ENCODE data around the gene CCSER2. TPM values are rescaled to one million over a fixed set of nuclear protein-coding genes. Genes with fewer than 3 reads are reported as not detected.
A peak's percentile ranks its signal among the peaks of the same experiment; 100 is the strongest.
"Not testable (repeated sequence)": the region's sequence is repeated elsewhere in the genome, so short reads cannot be mapped to it uniquely, and the experiment has no call there.

CCSER2 gene
- polyA plus RNA-seq, 3 donors from 2014 or later, result 81.3 to 118 (median 103) TPM

- no peak overlapping the region for H3K27ac Mint-ChIP-seq
- no peak for DNase-seq
- H3K36me3 Mint-ChIP-seq, result peaks cover 11 to 25% (median 16%) of the 10 kb centered on the region in 3 donors
- peaks cover 0 to 1% of the 10 kb centered on the region in 2 donors for H3K4me1 Mint-ChIP-seq
- peaks cover 0 to 5% (median 0%) of the 10 kb centered on the region in 3 donors for H3K27me3 Mint-ChIP-seq (ENCODE audit: low read depth in 3 of 3)
- no peaks in the 10 kb centered on the region for H3K9me3 Mint-ChIP-seq
- H3K4me3 Mint-ChIP-seq, result no peak overlapping the region
Observed at GRCh38 chr10:84517554-84517953, 189.2 kb downstream of the CCSER2 start.

- peaks cover 0 to 4% of the 10 kb centered on the region in 2 donors for H3K4me1 Mint-ChIP-seq
- H3K36me3 Mint-ChIP-seq, result peaks cover 4 to 15% (median 6%) of the 10 kb centered on the region in 3 donors
- H3K9me3 Mint-ChIP-seq, result no peaks in the 10 kb centered on the region
- H3K27ac Mint-ChIP-seq, result no peak overlapping the region
- H3K27me3 Mint-ChIP-seq (ENCODE audit: low read depth in 3 of 3), result peaks cover 0 to 5% (median 0%) of the 10 kb centered on the region in 3 donors
- DNase-seq, result no peak
- H3K4me3 Mint-ChIP-seq, result no peak overlapping the region
Observed at GRCh38 chr10:84519235-84519634, 190.8 kb downstream of the CCSER2 start.

DNA sequence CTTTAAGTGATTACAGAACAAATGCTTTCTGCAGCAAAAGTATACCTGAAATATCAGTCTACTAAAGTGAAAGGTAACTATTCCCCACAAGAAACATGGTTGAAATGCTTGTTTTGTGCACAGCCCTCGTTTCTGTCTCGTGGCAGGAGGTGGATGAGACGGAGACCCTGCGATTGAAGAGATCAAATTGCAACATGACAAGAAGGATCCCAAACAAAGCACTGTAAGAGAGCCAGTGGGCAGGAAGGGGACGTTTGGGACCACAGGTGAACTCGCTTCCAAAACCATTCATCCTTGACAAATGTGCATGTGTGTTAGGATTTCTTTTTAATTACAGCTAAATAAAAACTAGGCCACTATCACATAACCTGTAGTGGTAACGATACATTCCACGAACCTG, 192.6 kb downstream of the CCSER2 start:
- no peak for DNase-seq
- Mint-ChIP-seq H3K9me3 (peaks cover 0 to 5% (median 2%) of the 10 kb centered on the region in 6 donors), H3K27ac (peak overlapping the region in 3 of 6 donors; percentile 8 to 76 (median 41)), H3K36me3 (peaks cover 0 to 8% (median 0%) of the 10 kb centered on the region in 3 donors), H3K4me1 (peaks cover 0 to 4% of the 10 kb centered on the region in 2 donors), H3K4me3 (no peak overlapping the region), H3K27me3 (ENCODE audit: low read depth in 3 of 3) (peaks cover 0 to 6% (median 0%) of the 10 kb centered on the region in 3 donors)

DNA sequence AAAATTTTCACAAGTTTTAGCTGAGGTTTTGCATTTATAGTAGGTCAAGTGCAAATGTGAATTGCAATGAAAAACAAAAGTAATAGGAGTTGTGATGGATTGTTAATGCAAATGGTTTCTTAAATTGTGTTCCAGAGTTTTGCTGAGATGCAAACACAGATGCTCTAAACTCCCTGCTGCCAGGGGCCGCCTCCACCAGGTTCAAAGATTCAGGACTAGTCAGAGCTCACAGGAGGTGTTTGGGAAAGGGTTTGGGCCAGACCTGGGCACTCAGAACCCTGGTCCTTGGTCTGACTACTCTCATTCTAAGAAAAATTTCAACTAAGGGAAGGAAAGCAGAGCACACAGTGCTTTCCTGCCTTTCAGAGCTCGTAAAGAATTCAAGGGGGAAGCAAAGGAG, 193.1 kb downstream of the CCSER2 start:
- H3K4me1 Mint-ChIP-seq, result peaks cover 0 to 4% of the 10 kb centered on the region in 2 donors
- H3K27ac Mint-ChIP-seq, result peak overlapping the region in 1 of 6 donors; percentile 29
- no peak for DNase-seq
- peaks cover 0 to 6% (median 0%) of the 10 kb centered on the region in 3 donors for H3K27me3 Mint-ChIP-seq (ENCODE audit: low read depth in 3 of 3)
- H3K9me3 Mint-ChIP-seq, result peaks cover 0 to 7% (median 4%) of the 10 kb centered on the region in 6 donors
- peaks cover 0 to 5% (median 0%) of the 10 kb centered on the region in 3 donors for H3K36me3 Mint-ChIP-seq
- no peak overlapping the region for H3K4me3 Mint-ChIP-seq

GRCh38 chr10:84522612-84523462, 194.4 kb downstream of the CCSER2 start:
- no peaks in the 10 kb centered on the region for H3K36me3 Mint-ChIP-seq
- peaks cover 0 to 4% of the 10 kb centered on the region in 2 donors for H3K4me1 Mint-ChIP-seq
- DNase-seq, result no peak
- no peak overlapping the region for H3K27ac Mint-ChIP-seq
- H3K4me3 Mint-ChIP-seq, result no peak overlapping the region
- H3K9me3 Mint-ChIP-seq, result peaks cover 0 to 7% (median 4%) of the 10 kb centered on the region in 6 donors
- H3K27me3 Mint-ChIP-seq (ENCODE audit: low read depth in 3 of 3), result peaks cover 0 to 6% (median 0%) of the 10 kb centered on the region in 3 donors

DNA sequence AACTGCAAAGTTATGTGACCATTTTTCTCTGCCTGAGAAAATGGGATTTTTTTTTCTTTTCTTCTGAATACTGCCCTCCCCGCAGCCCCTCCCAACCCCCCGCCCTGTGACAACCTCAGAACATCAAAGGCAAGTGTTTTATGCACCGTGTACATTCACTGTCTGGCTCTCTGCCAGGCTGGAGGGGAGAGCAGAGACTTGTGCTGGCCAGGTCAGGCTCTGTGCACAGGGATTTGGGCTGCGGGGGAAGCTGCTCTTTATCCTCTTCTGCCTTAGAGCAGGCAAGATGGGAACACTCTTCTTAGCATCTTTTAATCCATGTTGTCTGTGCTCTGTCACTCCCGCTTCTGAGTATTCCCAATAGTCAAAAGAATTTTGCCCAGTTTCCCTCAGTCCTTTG, 195.1 kb downstream of the CCSER2 start:
- Mint-ChIP-seq H3K4me3 (no peak overlapping the region), H3K27ac (no peak overlapping the region), H3K4me1 (peaks cover 0 to 4% of the 10 kb centered on the region in 2 donors)

GRCh38 chr10:84524435-84524834, 196.0 kb downstream of the CCSER2 start:
- Mint-ChIP-seq H3K4me1 (peaks cover 0 to 4% of the 10 kb centered on the region in 2 donors), H3K27ac (no peak overlapping the region), H3K4me3 (no peak overlapping the region), H3K27me3 (ENCODE audit: low read depth in 3 of 3) (peaks cover 0 to 6% (median 0%) of the 10 kb centered on the region in 3 donors), H3K36me3 (no peaks in the 10 kb centered on the region), H3K9me3 (peaks cover 0 to 7% (median 4%) of the 10 kb centered on the region in 6 donors)
- DNase-seq, result no peak

More for the DNA sequence above, 195.1 kb downstream of the CCSER2 start:
- Mint-ChIP-seq H3K36me3 (no peaks in the 10 kb centered on the region), H3K27me3 (ENCODE audit: low read depth in 3 of 3) (peaks cover 0 to 6% (median 0%) of the 10 kb centered on the region in 3 donors), H3K9me3 (peaks cover 0 to 7% (median 4%) of the 10 kb centered on the region in 6 donors)
- DNase-seq, result no peak

- H3K9me3 Mint-ChIP-seq, result peaks cover 0 to 7% (median 4%) of the 10 kb centered on the region in 6 donors
- H3K36me3 Mint-ChIP-seq, result no peaks in the 10 kb centered on the region
- H3K27me3 Mint-ChIP-seq (ENCODE audit: low read depth in 3 of 3), result peaks cover 0 to 6% (median 0%) of the 10 kb centered on the region in 3 donors
- peaks cover 0 to 4% of the 10 kb centered on the region in 2 donors for H3K4me1 Mint-ChIP-seq
- H3K4me3 Mint-ChIP-seq, result no peak overlapping the region
- no peak overlapping the region for H3K27ac Mint-ChIP-seq
- DNase-seq, result no peak
Observed at GRCh38 chr10:84525120-84525806, 196.9 kb downstream of the CCSER2 start.

DNA sequence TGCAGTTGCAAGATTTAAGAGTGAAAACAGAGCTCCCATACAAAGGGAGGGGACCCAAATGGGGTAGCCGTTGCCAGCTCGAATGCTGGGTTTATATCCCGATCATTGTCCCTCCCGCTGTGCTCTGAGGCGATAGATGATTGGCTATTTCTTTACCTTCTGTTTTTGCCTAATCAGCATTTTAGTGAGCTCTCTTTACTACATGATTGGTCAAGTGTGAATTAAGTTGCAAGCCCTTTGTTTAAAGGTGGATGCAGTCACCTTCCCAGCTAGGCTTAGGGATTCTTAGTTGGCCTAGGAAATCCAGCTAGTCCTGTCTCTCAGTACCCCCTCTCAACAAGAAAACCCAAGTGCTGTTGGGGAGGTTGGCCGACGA, 197.4 kb downstream of the CCSER2 start:
- H3K27me3 Mint-ChIP-seq (ENCODE audit: low read depth in 3 of 3); DNase-seq; H3K27ac Mint-ChIP-seq; H3K4me1 Mint-ChIP-seq; H3K9me3 Mint-ChIP-seq; H3K4me3 Mint-ChIP-seq; H3K36me3 Mint-ChIP-seq: not testable (repeated sequence)

DNA sequence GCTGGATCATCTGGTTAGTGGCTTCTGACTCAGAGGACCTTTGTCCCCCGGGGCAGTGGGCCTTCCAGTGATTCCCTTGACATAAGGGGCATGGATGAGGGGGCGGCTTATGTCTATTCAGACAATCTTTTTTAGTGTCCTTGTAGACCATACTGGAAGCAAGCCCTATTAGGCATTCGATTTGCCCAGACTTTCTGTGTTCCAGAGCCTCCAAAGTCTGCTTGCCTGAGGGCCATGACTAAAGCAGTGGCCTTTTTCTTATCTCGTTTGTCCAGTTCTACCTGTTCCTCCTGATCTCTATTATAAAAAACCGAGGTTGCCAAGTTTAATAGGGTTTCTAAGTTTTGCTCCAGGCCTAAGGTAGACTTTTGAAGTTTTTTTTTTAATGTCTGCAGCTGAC, 199.0 kb downstream of the CCSER2 start:
- not testable (repeated sequence) for H3K9me3 Mint-ChIP-seq; H3K27ac Mint-ChIP-seq; H3K4me1 Mint-ChIP-seq; H3K36me3 Mint-ChIP-seq; H3K4me3 Mint-ChIP-seq; H3K27me3 Mint-ChIP-seq (ENCODE audit: low read depth in 3 of 3); DNase-seq

GRCh38 chr10:84528526-84528925, 200.1 kb downstream of the CCSER2 start:
- H3K27ac Mint-ChIP-seq; H3K4me1 Mint-ChIP-seq; H3K36me3 Mint-ChIP-seq; H3K9me3 Mint-ChIP-seq; DNase-seq; H3K27me3 Mint-ChIP-seq (ENCODE audit: low read depth in 3 of 3); H3K4me3 Mint-ChIP-seq: not testable (repeated sequence)

DNA sequence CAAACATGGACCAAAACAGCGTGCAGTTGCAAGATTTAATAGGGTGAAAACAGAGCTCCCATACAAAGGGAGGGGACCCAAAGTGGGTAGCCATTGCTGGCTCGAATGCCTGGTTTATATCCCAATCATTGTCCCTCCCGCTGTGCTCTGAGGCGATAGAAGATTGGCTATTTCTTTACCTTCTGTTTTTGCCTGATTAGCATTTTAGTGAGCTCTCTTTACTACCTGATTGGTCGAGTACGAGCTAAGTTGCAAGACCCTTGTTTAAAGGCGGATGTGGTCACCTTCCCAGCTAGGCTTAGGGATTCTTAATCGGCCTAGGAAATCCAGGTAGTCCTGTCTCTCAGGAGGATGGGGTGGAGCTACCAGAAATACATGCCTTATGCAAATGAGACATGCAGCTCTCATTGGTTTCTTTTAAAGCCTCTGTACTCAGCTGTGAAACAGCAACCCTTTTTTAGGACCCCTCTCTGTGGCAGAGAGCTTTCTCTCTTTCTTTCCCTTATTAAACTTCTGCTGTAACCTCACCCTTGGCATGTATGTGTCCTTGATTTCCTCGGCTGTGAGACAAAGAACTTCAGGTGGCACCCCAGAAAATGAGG, 202.4 kb downstream of the CCSER2 start:
- H3K27ac Mint-ChIP-seq, result no peak overlapping the region
- H3K9me3 Mint-ChIP-seq, result peaks cover 0 to 5% (median 0%) of the 10 kb centered on the region in 6 donors
- peaks cover 0 to 4% (median 0%) of the 10 kb centered on the region in 3 donors for H3K36me3 Mint-ChIP-seq
- H3K4me3 Mint-ChIP-seq, result no peak overlapping the region
- no peak for DNase-seq
- peaks cover 0 to 4% (median 0%) of the 10 kb centered on the region in 3 donors for H3K27me3 Mint-ChIP-seq (ENCODE audit: low read depth in 3 of 3)
- no peaks in the 10 kb centered on the region for H3K4me1 Mint-ChIP-seq

- Mint-ChIP-seq H3K27me3 (ENCODE audit: low read depth in 3 of 3) (peaks cover 0 to 4% (median 0%) of the 10 kb centered on the region in 3 donors), H3K36me3 (peaks cover 0 to 4% (median 0%) of the 10 kb centered on the region in 3 donors), H3K27ac (no peak overlapping the region), H3K9me3 (no peaks in the 10 kb centered on the region), H3K4me1 (no peaks in the 10 kb centered on the region), H3K4me3 (no peak overlapping the region)
- DNase-seq, result no peak
Observed at GRCh38 chr10:84531396-84531795, 203.0 kb downstream of the CCSER2 start.
